ENCODE results near the gene OSBPL9. TPM values are rescaled to one million over a fixed set of nuclear protein-coding genes. Genes with fewer than 3 reads are reported as not detected.

OSBPL9 gene
- total RNA-seq, 1 experiment from 2014 or later = 52.6 TPM

DNA sequence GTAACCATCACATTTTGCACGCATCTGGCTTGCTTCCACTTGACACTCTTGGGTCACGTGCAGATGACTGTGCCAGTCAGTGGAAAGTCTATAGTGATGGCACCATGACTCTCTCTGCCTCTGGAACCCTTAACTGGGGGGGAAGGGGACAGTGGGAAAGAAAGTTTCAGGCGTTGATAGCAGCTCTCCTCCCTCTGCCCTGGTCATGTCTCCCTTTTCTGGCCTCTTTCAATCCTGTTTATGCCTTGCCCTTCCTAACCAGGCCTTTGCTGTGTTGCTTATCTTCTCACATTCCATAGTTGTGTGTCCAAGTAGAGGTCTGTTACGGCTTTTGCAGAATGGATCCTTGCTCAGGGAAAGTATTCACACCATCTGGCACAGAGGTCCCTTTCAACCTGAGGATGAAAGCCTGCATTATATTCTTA is 168.1 kb downstream of the OSBPL9 start:
- CTCF ChIA-PET = no interaction called here
- H4K20me1 ChIP-seq (ENCODE audit: insufficient read depth) = no peaks in the 10 kb centered on the region
- no peak overlapping the region for H3K4me2 ChIP-seq (ENCODE audit: low read length)
- peaks cover 28 to 31% of the 10 kb centered on the region in 2 experiments for H3K36me3 ChIP-seq (ENCODE audit: control insufficient read depth in 1 of 2, insufficient read depth in 2 of 2, low read length in 2 of 2)
- RAD21 ChIA-PET (ENCODE audit: low non-redundant PET in 1 of 2, low total read pairs in 2 of 2, uncharacterized antibody in 2 of 2, unreplicated experiment in 2 of 2) = no interaction called here
- intact Hi-C loops (cut with micrococcal nuclease) = no loop called here
- no peaks in the 10 kb centered on the region for H3K79me2 ChIP-seq (ENCODE audit: insufficient read depth, low read length)
- TF ChIP-seq TCF7L2 (IDR thresholded peaks at IDR 0.05; ENCODE audit: borderline replicate concordance, extremely low read depth, insufficient read depth, insufficient read length) = no peak
- TF ChIP-seq, protein P1, sequence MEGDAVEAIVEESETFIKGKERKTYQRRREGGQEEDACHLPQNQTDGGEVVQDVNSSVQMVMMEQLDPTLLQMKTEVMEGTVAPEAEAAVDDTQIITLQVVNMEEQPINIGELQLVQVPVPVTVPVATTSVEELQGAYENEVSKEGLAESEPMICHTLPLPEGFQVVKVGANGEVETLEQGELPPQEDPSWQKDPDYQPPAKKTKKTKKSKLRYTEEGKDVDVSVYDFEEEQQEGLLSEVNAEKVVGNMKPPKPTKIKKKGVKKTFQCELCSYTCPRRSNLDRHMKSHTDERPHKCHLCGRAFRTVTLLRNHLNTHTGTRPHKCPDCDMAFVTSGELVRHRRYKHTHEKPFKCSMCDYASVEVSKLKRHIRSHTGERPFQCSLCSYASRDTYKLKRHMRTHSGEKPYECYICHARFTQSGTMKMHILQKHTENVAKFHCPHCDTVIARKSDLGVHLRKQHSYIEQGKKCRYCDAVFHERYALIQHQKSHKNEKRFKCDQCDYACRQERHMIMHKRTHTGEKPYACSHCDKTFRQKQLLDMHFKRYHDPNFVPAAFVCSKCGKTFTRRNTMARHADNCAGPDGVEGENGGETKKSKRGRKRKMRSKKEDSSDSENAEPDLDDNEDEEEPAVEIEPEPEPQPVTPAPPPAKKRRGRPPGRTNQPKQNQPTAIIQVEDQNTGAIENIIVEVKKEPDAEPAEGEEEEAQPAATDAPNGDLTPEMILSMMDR (IDR thresholded peaks at IDR 0.05 in 2 of 3, conservative IDR thresholded peaks at IDR 0.05 in 1 of 3; ENCODE audit: borderline replicate concordance in 1 of 3, insufficient read depth in 1 of 3, low read depth in 2 of 3, low read length in 2 of 3) = no peak
- TF ChIP-seq SRF (IDR thresholded peaks at IDR 0.05; ENCODE audit: low read depth) = no peak
- TF ChIP-seq, protein P2, sequence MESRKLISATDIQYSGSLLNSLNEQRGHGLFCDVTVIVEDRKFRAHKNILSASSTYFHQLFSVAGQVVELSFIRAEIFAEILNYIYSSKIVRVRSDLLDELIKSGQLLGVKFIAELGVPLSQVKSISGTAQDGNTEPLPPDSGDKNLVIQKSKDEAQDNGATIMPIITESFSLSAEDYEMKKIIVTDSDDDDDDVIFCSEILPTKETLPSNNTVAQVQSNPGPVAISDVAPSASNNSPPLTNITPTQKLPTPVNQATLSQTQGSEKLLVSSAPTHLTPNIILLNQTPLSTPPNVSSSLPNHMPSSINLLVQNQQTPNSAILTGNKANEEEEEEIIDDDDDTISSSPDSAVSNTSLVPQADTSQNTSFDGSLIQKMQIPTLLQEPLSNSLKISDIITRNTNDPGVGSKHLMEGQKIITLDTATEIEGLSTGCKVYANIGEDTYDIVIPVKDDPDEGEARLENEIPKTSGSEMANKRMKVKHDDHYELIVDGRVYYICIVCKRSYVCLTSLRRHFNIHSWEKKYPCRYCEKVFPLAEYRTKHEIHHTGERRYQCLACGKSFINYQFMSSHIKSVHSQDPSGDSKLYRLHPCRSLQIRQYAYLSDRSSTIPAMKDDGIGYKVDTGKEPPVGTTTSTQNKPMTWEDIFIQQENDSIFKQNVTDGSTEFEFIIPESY (IDR thresholded peaks at IDR 0.05; ENCODE audit: extremely low read depth, insufficient replicate concordance, low read length) = no peak
- TF ChIP-seq EZH2 (IDR thresholded peaks at IDR 0.05) = no peak
- no peak for TF ChIP-seq JUND (IDR thresholded peaks at IDR 0.05)
- TF ChIP-seq CEBPB (IDR thresholded peaks at IDR 0.05; ENCODE audit: low read depth) = no peak
- ATAC-seq (no peak), DNase-seq (ENCODE audit: low read depth, low spot score) (no peak)
- POLR2A ChIA-PET = no interaction called here
- no peaks in the 10 kb centered on the region for H3K9me2 ChIP-seq (ENCODE audit: insufficient read depth)
- no TSS peak for BruUV-seq (replicated peaks)
- no peaks in the 10 kb centered on the region for H3K4me1 ChIP-seq (ENCODE audit: control insufficient read depth in 1 of 2, insufficient read depth in 2 of 2, low read length in 2 of 2)
- no peak overlapping the region for H3K4me3 ChIP-seq (replicated peaks in 1 of 2; ENCODE audit: low read depth in 1 of 2, low read length in 2 of 2)
- H3K27me3 ChIP-seq (ENCODE audit: insufficient read depth, low read length) = no peaks in the 10 kb centered on the region
- no peak overlapping the region for H3K27ac ChIP-seq (ENCODE audit: low read depth, low read length)
- H2AFZ ChIP-seq (ENCODE audit: low read depth, low read length, poor library complexity, severe bottlenecking) = no peak overlapping the region
- no peak overlapping the region for H3K9ac ChIP-seq (ENCODE audit: low read length)
- H3K9me3 ChIP-seq (ENCODE audit: control insufficient read depth in 1 of 2, insufficient read depth in 1 of 2, low read depth in 1 of 2, low read length in 2 of 2) = no peaks in the 10 kb centered on the region
